ENCODE results near the gene ZNF324. TPM values are rescaled to one million over a fixed set of nuclear protein-coding genes. Genes with fewer than 3 reads are reported as not detected.
"Not testable (repeated sequence)": the region's sequence is repeated elsewhere in the genome, so short reads cannot be mapped to it uniquely, and the experiment has no call there.

Gene ZNF324
- polyA plus RNA-seq (2013, experiment 1 of 2; ENCODE audit: insufficient read length) = 5.3 TPM
- polyA plus RNA-seq (2013, experiment 2 of 2; ENCODE audit: insufficient read length) = 3.4 TPM

GRCh38 chr19:58466760-58467589 lies at the start of gene ZNF324:
Gene ZNF324, plus strand, starts transcription at chr19:58467080. Its CDS starts 2,106 bp downstream, at chr19:58469186.
- DNase-seq = peak; percentile 96

- DNase-seq = no peak
These were observed 38.3 kb upstream of the ZNF324 start for GRCh38 chr19:58428617-58429016.

- no peak for DNase-seq
These were observed 37.1 kb upstream of the ZNF324 start for GRCh38 chr19:58429745-58430144.

- peak; percentile 16 for DNase-seq
These were observed 32.7 kb upstream of the ZNF324 start for GRCh38 chr19:58434217-58434616.

GRCh38 chr19:58439576-58440554 lies 27.0 kb upstream of the ZNF324 start, which contains the start of gene ZNF132:
Gene ZNF132, minus strand, starts transcription at chr19:58440153. Its CDS starts 332 bp downstream, at chr19:58439821.
- DNase-seq = peak; percentile 100

GRCh38 chr19:58440556-58440955 lies 26.3 kb upstream of the ZNF324 start:
- DNase-seq = no peak

GRCh38 chr19:58442986-58443385 lies 23.9 kb upstream of the ZNF324 start:
- not testable (repeated sequence) for DNase-seq

GRCh38 chr19:58448860-58449259 lies 18.0 kb upstream of the ZNF324 start:
- not testable (repeated sequence) for DNase-seq

GRCh38 chr19:58449980-58450379 lies 16.9 kb upstream of the ZNF324 start:
- not testable (repeated sequence) for DNase-seq

GRCh38 chr19:58450856-58451357 lies 16.0 kb upstream of the ZNF324 start:
- DNase-seq = no peak

- peak; percentile 96 for DNase-seq
These were observed 15.3 kb upstream of the ZNF324 start, which contains the start of gene ZNF324B for GRCh38 chr19:58451358-58452101. Gene ZNF324B, plus strand, starts transcription at chr19:58451622. Its CDS starts 2,080 bp downstream, at chr19:58453702.

GRCh38 chr19:58453743-58454142 lies 13.1 kb upstream of the ZNF324 start:
- no peak for DNase-seq

- DNase-seq = no peak
These were observed 11.6 kb upstream of the ZNF324 start for GRCh38 chr19:58455306-58455705.

- DNase-seq = no peak
These were observed 10.8 kb upstream of the ZNF324 start for GRCh38 chr19:58456111-58456510.

GRCh38 chr19:58460039-58460438 lies 6.8 kb upstream of the ZNF324 start:
- DNase-seq = no peak

- DNase-seq = no peak
These were observed 656 bp upstream of the ZNF324 start for GRCh38 chr19:58466089-58466759.

GRCh38 chr19:58468216-58468839 lies 1.4 kb downstream of the ZNF324 start:
- DNase-seq = no peak

GRCh38 chr19:58469241-58470013 lies 2.5 kb downstream of the ZNF324 start:
- no peak for DNase-seq

GRCh38 chr19:58470837-58471543 lies 4.1 kb downstream of the ZNF324 start:
- not testable (repeated sequence) for DNase-seq
